ENCODE results near the gene BCCIP.

The BCCIP gene

GRCh38 chr10:125865120-125865519 is 41.8 kb downstream of the BCCIP start:
- no peaks in the 10 kb centered on the region for H3K9me3 Mint-ChIP-seq
- TF ChIP-seq CTCF (IDR thresholded peaks at IDR 0.05; ENCODE audit: unreplicated experiment in 3 of 3), result no peak
- no peaks in the 10 kb centered on the region for H3K4me1 Mint-ChIP-seq
- H3K4me3 Mint-ChIP-seq, result no peak overlapping the region
- no peaks in the 10 kb centered on the region for H3K27me3 Mint-ChIP-seq (ENCODE audit: low read depth)
- H3K27ac Mint-ChIP-seq, result no peak overlapping the region
- H3K36me3 Mint-ChIP-seq (ENCODE audit: low read depth), result peaks cover 22% of the 10 kb centered on the region

GRCh38 chr10:125866421-125867029 is 43.2 kb downstream of the BCCIP start:
- no peak for TF ChIP-seq CTCF (IDR thresholded peaks at IDR 0.05; ENCODE audit: unreplicated experiment in 3 of 3)
- Mint-ChIP-seq H3K27me3 (ENCODE audit: low read depth) (no peaks in the 10 kb centered on the region), H3K27ac (no peak overlapping the region), H3K4me1 (no peaks in the 10 kb centered on the region), H3K36me3 (ENCODE audit: low read depth) (peaks cover 23% of the 10 kb centered on the region), H3K4me3 (no peak overlapping the region), H3K9me3 (no peaks in the 10 kb centered on the region)

- peaks cover 19% of the 10 kb centered on the region for H3K36me3 Mint-ChIP-seq (ENCODE audit: low read depth)
- H3K4me1 Mint-ChIP-seq, result no peaks in the 10 kb centered on the region
- H3K4me3 Mint-ChIP-seq, result no peak overlapping the region
- no peak overlapping the region for H3K27ac Mint-ChIP-seq
- H3K27me3 Mint-ChIP-seq (ENCODE audit: low read depth), result no peaks in the 10 kb centered on the region
- H3K9me3 Mint-ChIP-seq, result no peaks in the 10 kb centered on the region
- TF ChIP-seq CTCF (IDR thresholded peaks at IDR 0.05; ENCODE audit: unreplicated experiment in 3 of 3), result peak; percentile 79 to 85 (median 79)
Measured at GRCh38 chr10:125868372-125868975, 45.1 kb downstream of the BCCIP start.

- Mint-ChIP-seq H3K27ac (no peak overlapping the region), H3K36me3 (ENCODE audit: low read depth) (peaks cover 36% of the 10 kb centered on the region), H3K4me1 (no peaks in the 10 kb centered on the region), H3K27me3 (ENCODE audit: low read depth) (no peaks in the 10 kb centered on the region), H3K4me3 (no peak overlapping the region), H3K9me3 (peaks cover 14% of the 10 kb centered on the region)
- TF ChIP-seq CTCF (IDR thresholded peaks at IDR 0.05; ENCODE audit: unreplicated experiment in 3 of 3), result no peak
Measured at GRCh38 chr10:125871338-125871737, 48.0 kb downstream of the BCCIP start.

- H3K9me3 Mint-ChIP-seq, result peaks cover 21% of the 10 kb centered on the region
- no peak for TF ChIP-seq CTCF (IDR thresholded peaks at IDR 0.05; ENCODE audit: unreplicated experiment in 3 of 3)
- H3K4me3 Mint-ChIP-seq, result no peak overlapping the region
Measured at GRCh38 chr10:125878957-125879835, 55.9 kb downstream of the BCCIP start.

More at GRCh38 chr10:125878957-125879835, 55.9 kb downstream of the BCCIP start:
- Mint-ChIP-seq H3K4me1 (peaks cover 20% of the 10 kb centered on the region), H3K27ac (no peak overlapping the region), H3K36me3 (ENCODE audit: low read depth) (peaks cover 61% of the 10 kb centered on the region), H3K27me3 (ENCODE audit: low read depth) (no peaks in the 10 kb centered on the region)

All from nephron (organoid).